Activated CD4-positive, alpha-beta memory T cell treated with anti-CD3 and anti-CD28 coated beads for 36 hours (primary cell): ENCODE data around the gene DFFB. TPM values are rescaled to one million over a fixed set of nuclear protein-coding genes. Genes with fewer than 3 reads are reported as not detected.
"Not testable (repeated sequence)": the region's sequence is repeated elsewhere in the genome, so short reads cannot be mapped to it uniquely, and the experiment has no call there.

Experiments
- CTCF ChIA-PET: fragments of 350-600 bp; sonication (Branson Sonifier 250); formaldehyde crosslinking; loops from one replicate; lab custom pipeline; 2021; ENCODE audit warnings: antibody characterized with exemption, inconsistent platforms; lab: Charles Lee
- POLR2A ChIA-PET: fragments of 350-600 bp; sonication (Branson Sonifier 250); formaldehyde crosslinking; loops from one replicate; lab custom pipeline; 2021; ENCODE audit warnings: antibody characterized with exemption; lab: Charles Lee
- DNase-seq: peaks from one replicate; pipeline ENCODE4 v3.0.0-alpha.2; 2020
- H3K27ac Mint-ChIP-seq: one replicate; pipeline ENCODE4 v1.8.0; 2021; ENCODE audit warnings: mixed read lengths
- H3K27me3 Mint-ChIP-seq: one replicate; pipeline ENCODE4 v1.8.0; 2021; ENCODE audit warnings: mixed read lengths
- H3K36me3 Mint-ChIP-seq: one replicate; pipeline ENCODE4 v1.8.0; 2021; ENCODE audit warnings: mixed read lengths
- H3K4me1 Mint-ChIP-seq: one replicate; pipeline ENCODE4 v1.8.0; 2021; ENCODE audit warnings: low read depth, mixed read lengths
- H3K4me3 Mint-ChIP-seq: one replicate; pipeline ENCODE4 v1.8.0; 2021; ENCODE audit warnings: mild to moderate bottlenecking, mixed read lengths
- H3K9me3 Mint-ChIP-seq: one replicate; pipeline ENCODE4 v1.8.0; 2021; ENCODE audit warnings: mixed read lengths
- intact Hi-C: fragments of 100-400 bp; cut with micrococcal nuclease; formaldehyde crosslinking; loops from one replicate; pipeline ENCODE4 v1.15.1; 2023
- total RNA-seq, 2 experiments: library from RNA; stranded (reverse); gene quantifications; one replicate each; pipeline ENCODE4 v1.2.3, GENCODE V29; 2021

Gene DFFB
- 1 to 10 TPM; 7.5 to 8.3 TPM for total RNA-seq

GRCh38 chr1:3856923-3857790, at the start of gene DFFB, which contains the start of gene CEP104:
DFFB (plus strand) TSS chr1:3857476; CDS start chr1:3857604, 128 bp downstream.
CEP104 (minus strand) TSS chr1:3857211; CDS start chr1:3852407, 4,804 bp downstream.
- ChIA-PET CTCF (interaction anchor here (0.8 to 3.0 kb wide), 7 partner anchors 27 to 63 kb away, joined by 3 to 11 read pairs (median 4); partner anchors contain the start of genes C1orf174 and LRRC47), POLR2A (interaction anchor here (1.4 kb wide), 1 partner anchor 43 kb away, joined by 5 read pairs; the partner anchor contains the start of gene C1orf174)
- Mint-ChIP-seq H3K27me3 (no peaks in the 10 kb centered on the region), H3K27ac (peak within 1 kb of the TSS; percentile 71), H3K4me1 (peaks cover 27% of the 10 kb centered on the region), H3K36me3 (peaks cover 3% of the 10 kb centered on the region), H3K9me3 (no peaks in the 10 kb centered on the region), H3K4me3 (peak within 1 kb of the TSS; percentile 89)
- intact Hi-C loops = loop anchor here (1.0 to 2.0 kb wide), 2 partner anchors 43 to 60 kb away; partner anchors contain the start of genes C1orf174 and LRRC47
- peak; percentile 98 for DNase-seq

- no peaks in the 10 kb centered on the region for H3K36me3 Mint-ChIP-seq
- CTCF ChIA-PET = no interaction called here
- POLR2A ChIA-PET = no interaction called here
- H3K27me3 Mint-ChIP-seq = peaks cover 8% of the 10 kb centered on the region
- H3K4me3 Mint-ChIP-seq = no peak overlapping the region
- H3K4me1 Mint-ChIP-seq = no peaks in the 10 kb centered on the region
- no peak overlapping the region for H3K27ac Mint-ChIP-seq
- H3K9me3 Mint-ChIP-seq = peaks cover 5% of the 10 kb centered on the region
- intact Hi-C loops = no loop called here
- no peak for DNase-seq
These were observed 49.5 kb upstream of the DFFB start for GRCh38 chr1:3807769-3808168.

- ChIA-PET POLR2A (no interaction called here), CTCF (interaction anchor here (1.0 kb wide), 1 partner anchor 8 kb away, joined by 4 read pairs; no protein-coding TSS in a partner anchor)
- no peaks in the 10 kb centered on the region for H3K4me1 Mint-ChIP-seq
- H3K9me3 Mint-ChIP-seq = peaks cover 5% of the 10 kb centered on the region
- no peak for DNase-seq
- no peaks in the 10 kb centered on the region for H3K27me3 Mint-ChIP-seq
- intact Hi-C loops = no loop called here
- H3K27ac Mint-ChIP-seq = no peak overlapping the region
- peaks cover 3% of the 10 kb centered on the region for H3K36me3 Mint-ChIP-seq
- H3K4me3 Mint-ChIP-seq = no peak overlapping the region
These were observed 47.6 kb upstream of the DFFB start for GRCh38 chr1:3809680-3810079.

GRCh38 chr1:3810149-3810761, 47.0 kb upstream of the DFFB start:
- H3K4me1 Mint-ChIP-seq, H3K36me3 Mint-ChIP-seq, POLR2A ChIA-PET, H3K27me3 Mint-ChIP-seq, H3K27ac Mint-ChIP-seq, DNase-seq, intact Hi-C loops, H3K4me3 Mint-ChIP-seq, H3K9me3 Mint-ChIP-seq: not testable (repeated sequence)
- CTCF ChIA-PET = interaction anchor here (1.0 kb wide), 1 partner anchor 9 kb away, joined by 4 read pairs; no protein-coding TSS in a partner anchor

- CTCF ChIA-PET = no interaction called here
- peaks cover 2% of the 10 kb centered on the region for H3K9me3 Mint-ChIP-seq
- peaks cover 7% of the 10 kb centered on the region for H3K36me3 Mint-ChIP-seq
- no peaks in the 10 kb centered on the region for H3K27me3 Mint-ChIP-seq
- POLR2A ChIA-PET = no interaction called here
- no peak for DNase-seq
- H3K27ac Mint-ChIP-seq = no peak overlapping the region
- no peak overlapping the region for H3K4me3 Mint-ChIP-seq
- H3K4me1 Mint-ChIP-seq = no peaks in the 10 kb centered on the region
- intact Hi-C loops = no loop called here
These were observed 45.7 kb upstream of the DFFB start for GRCh38 chr1:3811595-3811911.

- no peaks in the 10 kb centered on the region for H3K4me1 Mint-ChIP-seq
- DNase-seq = no peak
- H3K4me3 Mint-ChIP-seq = no peak overlapping the region
- ChIA-PET CTCF (no interaction called here), POLR2A (no interaction called here)
- H3K9me3 Mint-ChIP-seq = no peaks in the 10 kb centered on the region
- no peaks in the 10 kb centered on the region for H3K27me3 Mint-ChIP-seq
- no peak overlapping the region for H3K27ac Mint-ChIP-seq
- intact Hi-C loops = no loop called here
- H3K36me3 Mint-ChIP-seq = peaks cover 10% of the 10 kb centered on the region
These were observed 43.2 kb upstream of the DFFB start for GRCh38 chr1:3814065-3814464.

- no peak overlapping the region for H3K4me3 Mint-ChIP-seq
- no peaks in the 10 kb centered on the region for H3K4me1 Mint-ChIP-seq
- DNase-seq = no peak
- no peaks in the 10 kb centered on the region for H3K27me3 Mint-ChIP-seq
- no peak overlapping the region for H3K27ac Mint-ChIP-seq
- peaks cover 12% of the 10 kb centered on the region for H3K36me3 Mint-ChIP-seq
- intact Hi-C loops = no loop called here
- H3K9me3 Mint-ChIP-seq = no peaks in the 10 kb centered on the region
- POLR2A ChIA-PET = no interaction called here
- CTCF ChIA-PET = no interaction called here
These were observed 42.3 kb upstream of the DFFB start for GRCh38 chr1:3814771-3815561.

- ChIA-PET CTCF (no interaction called here), POLR2A (no interaction called here)
- Mint-ChIP-seq H3K4me1 (no peaks in the 10 kb centered on the region), H3K36me3 (peaks cover 14% of the 10 kb centered on the region), H3K27me3 (no peaks in the 10 kb centered on the region), H3K4me3 (no peak overlapping the region), H3K9me3 (no peaks in the 10 kb centered on the region), H3K27ac (no peak overlapping the region)
- no peak for DNase-seq
- intact Hi-C loops = no loop called here
These were observed 40.7 kb upstream of the DFFB start for GRCh38 chr1:3816331-3817137.

- Mint-ChIP-seq H3K27me3 (no peaks in the 10 kb centered on the region), H3K27ac (no peak overlapping the region), H3K4me3 (no peak overlapping the region), H3K4me1 (no peaks in the 10 kb centered on the region), H3K36me3 (peaks cover 17% of the 10 kb centered on the region), H3K9me3 (no peaks in the 10 kb centered on the region)
- no peak for DNase-seq
- ChIA-PET POLR2A (no interaction called here), CTCF (no interaction called here)
- intact Hi-C loops = no loop called here
These were observed 40.0 kb upstream of the DFFB start for GRCh38 chr1:3817138-3817740.

GRCh38 chr1:3817821-3818597, 39.3 kb upstream of the DFFB start:
- CTCF ChIA-PET = no interaction called here
- Mint-ChIP-seq H3K9me3 (no peaks in the 10 kb centered on the region), H3K4me3 (no peak overlapping the region), H3K27ac (no peak overlapping the region), H3K36me3 (peaks cover 17% of the 10 kb centered on the region), H3K27me3 (no peaks in the 10 kb centered on the region), H3K4me1 (no peaks in the 10 kb centered on the region)
- POLR2A ChIA-PET = no interaction called here
- no peak for DNase-seq
- intact Hi-C loops = no loop called here
